K562 (cell line): ENCODE results near the gene SERPINB2. TPM values are rescaled to one million over a fixed set of nuclear protein-coding genes. Genes with fewer than 3 reads are reported as not detected.

Source experiments
- ATAC-seq: fragments of 200-7000 bp; cut with Tn5 transposase; 3 replicates; pipeline ENCODE4 v1.9.1; 2020; ENCODE audit warnings: moderate library complexity
- BruUV-seq: library from RNA; stranded (reverse); fragments of 400-500 nt; replicated peaks from 2 replicates; lab custom pipeline; 2021; lab: Mats Ljungman, UMichigan
- CTCF ChIA-PET: fragments of 300-600 bp; formaldehyde crosslinking; extraction: SDS; loops from one replicate; lab custom pipeline; 2021; ENCODE audit warnings: low intra/inter-chr PET ratio; lab: Yijun Ruan, JAX
- POLR2A ChIA-PET: fragments of 300-600, 350-650 bp; sonication (Branson Sonifier 250); formaldehyde crosslinking; extraction: SDS; loops from one replicate; lab custom pipeline; 2021; ENCODE audit warnings: antibody characterized with exemption, inconsistent platforms; lab: Yijun Ruan, JAX
- DNase-seq, 4 experiments: peaks; one replicate each; pipeline versions ENCODE4 v3.0.0 to v3.0.0-alpha.2; 2011 to 2018; ENCODE audit warnings: low spot score in 3 of 4, mixed read lengths in 3 of 4; ENCODE audit errors: extremely low read depth in 1 of 4
- FAIRE-seq: peaks from 2 replicates; lab custom pipeline; 2011; peaks lifted over from hg19 to GRCh38; lab: Jason Lieb, UNC
- H2AFZ ChIP-seq: 2 replicates; pipeline ENCODE4 v1.6.0; 2011; ENCODE audit warnings: low read depth, low read length, control low read depth, inconsistent platforms
- H3K27ac ChIP-seq: fragments of 200-600 bp; 3 replicates; pipeline ENCODE4 v1.8.0; 2011; ENCODE audit warnings: low read depth, mild to moderate bottlenecking, control low read depth, inconsistent platforms, low read length, moderate library complexity, mixed read lengths; ENCODE audit errors: extremely low read depth
- H3K27me3 ChIP-seq, 2 experiments: fragments of 300-600 bp in 1 of 2; 2 replicates in 1 of 2; 3 replicates in 1 of 2; pipeline versions ENCODE4 v1.6.0 to v1.8.0; 2011; ENCODE audit warnings: inconsistent platforms in 2 of 2, low read length in 2 of 2, mild to moderate bottlenecking in 1 of 2, mixed read lengths in 1 of 2, moderate library complexity in 1 of 2; ENCODE audit not compliant: control insufficient read depth in 2 of 2, insufficient read depth in 2 of 2
- H3K36me3 ChIP-seq: fragments of 300-600 bp; 3 replicates; pipeline ENCODE4 v1.8.0; 2011; ENCODE audit warnings: mild to moderate bottlenecking, low read length, inconsistent platforms; ENCODE audit not compliant: control insufficient read depth, insufficient read depth
- H3K4me1 ChIP-seq, 2 experiments: fragments of 200-600 bp in 1 of 2; replicated peaks in 1 of 2; 2 replicates in 1 of 2; 3 replicates in 1 of 2; pipeline versions ENCODE4 v1.5.1 to v1.8.0; 2011; ENCODE audit warnings: inconsistent platforms in 2 of 2, low read length in 2 of 2, mild to moderate bottlenecking in 1 of 2, mixed read lengths in 1 of 2, moderate library complexity in 1 of 2; ENCODE audit not compliant: control insufficient read depth in 2 of 2, insufficient read depth in 2 of 2
- H3K4me2 ChIP-seq: 2 replicates; pipeline ENCODE4 v1.6.1; 2011; ENCODE audit warnings: low read length, control low read depth, inconsistent platforms, mixed read lengths; ENCODE audit not compliant: insufficient read depth
- H3K4me3 ChIP-seq: fragments of 200-600 bp; sonication (generic), shearing (Covaris generic); 2 replicates; pipeline ENCODE4 v1.5.1; 2016; ENCODE audit warnings: control low read depth, inconsistent platforms
- H3K79me2 ChIP-seq: fragments of 200-600 bp; 3 replicates; pipeline ENCODE4 v1.8.0; 2011; ENCODE audit warnings: low read length, inconsistent platforms; ENCODE audit not compliant: control insufficient read depth, insufficient read depth
- H3K9ac ChIP-seq, 2 experiments: 2 replicates each; pipeline versions ENCODE4 v1.6.0 to v1.6.1; 2011; ENCODE audit warnings: low read depth in 2 of 2, low read length in 2 of 2, control low read depth in 1 of 2, inconsistent platforms in 1 of 2, mild to moderate bottlenecking in 1 of 2, mixed read lengths in 1 of 2; ENCODE audit not compliant: insufficient read depth in 1 of 2
- H3K9me1 ChIP-seq: one replicate; pipeline ENCODE4 v1.6.0; 2011; ENCODE audit warnings: inconsistent platforms, mild to moderate bottlenecking, low read length, moderate library complexity; ENCODE audit not compliant: control insufficient read depth, insufficient read depth
- H3K9me3 ChIP-seq: replicated peaks from 2 replicates; pipeline ENCODE4 v1.5.1; 2011; ENCODE audit warnings: low read depth, low read length, inconsistent platforms; ENCODE audit not compliant: control insufficient read depth, insufficient read depth
- H4K20me1 ChIP-seq: replicated peaks from 2 replicates; pipeline ENCODE4 v1.6.1; 2011; ENCODE audit warnings: low read length, inconsistent platforms, mixed read lengths; ENCODE audit not compliant: control insufficient read depth, insufficient read depth
- CBFB ChIP-seq: sonication (generic); formaldehyde crosslinking; IDR thresholded peaks from 2 replicates; pipeline ENCODE4 v1.4.0; 2020; ENCODE audit warnings: mild to moderate bottlenecking, missing genetic modification reagents
- CC2D1A ChIP-seq: fragments of 450-650 bp; IDR thresholded peaks from 2 replicates; pipeline ENCODE4 v1.6.1; 2017; ENCODE audit warnings: mild to moderate bottlenecking
- IFI16 ChIP-seq: fragments of 250-450 bp; sonication (Bioruptor Pico); IDR thresholded peaks from 2 replicates; pipeline ENCODE4 v2.1.2; 2022; ENCODE audit warnings: mild to moderate bottlenecking, inconsistent platforms
- NEUROD1 ChIP-seq: fragments of 150-350 bp; IDR thresholded peaks from 2 replicates; pipeline ENCODE4 v1.6.1; 2014; ENCODE audit warnings: borderline replicate concordance, low read length, low read depth; ENCODE audit not compliant: partially characterized antibody
- PRPF4 ChIP-seq: fragments of 200-400 bp; formaldehyde crosslinking; IDR thresholded peaks from one replicate; pipeline ENCODE4 v1.6.1; 2017; ENCODE audit warnings: low read length, low read depth, mild to moderate bottlenecking; ENCODE audit not compliant: insufficient read depth, poor library complexity, severe bottlenecking
- SREBF1 ChIP-seq: fragments of 150-350 bp; IDR thresholded peaks from 2 replicates; pipeline ENCODE4 v1.6.1; 2014; ENCODE audit warnings: antibody characterized with exemption, low read depth, low read length, borderline replicate concordance
- THRAP3 ChIP-seq: fragments of 450-650 bp; IDR thresholded peaks from 2 replicates; pipeline ENCODE4 v1.6.1; 2016; ENCODE audit warnings: mild to moderate bottlenecking, inconsistent platforms, borderline replicate concordance
- XRCC3 ChIP-seq: fragments of 450-650 bp; IDR thresholded peaks from 2 replicates; pipeline ENCODE4 v1.6.1; 2017; ENCODE audit warnings: mild to moderate bottlenecking, moderate library complexity
- ZBTB33 ChIP-seq: sonication (generic); formaldehyde crosslinking; IDR thresholded peaks from 2 replicates; pipeline ENCODE4 v1.8.1; 2023; ENCODE audit warnings: mild to moderate bottlenecking, missing genetic modification reagents
- ZNF408 ChIP-seq: fragments of 250-450 bp; sonication (Bioruptor Pico); IDR thresholded peaks from 2 replicates; pipeline ENCODE4 v1.4.0; 2020; ENCODE audit warnings: low read depth, mild to moderate bottlenecking, moderate library complexity
- ZNF77 ChIP-seq: fragments of 250-450 bp; sonication (Bioruptor Pico); IDR thresholded peaks from 2 replicates; pipeline ENCODE4 v1.5.0; 2020
- WGBS: fragments of 100-300 bp; shearing (Covaris generic); methylation state at CpG from one replicate; pipeline ENCODE4 v1.1.6; 2016; ENCODE audit warnings: low coverage, mixed read lengths; ENCODE audit not compliant: insufficient coverage; ENCODE audit errors: missing lambda C conversion rate; 5-methylcytosine and 5-hydroxymethylcytosine counted together
- in situ Hi-C: fragments of 300-500 bp; cut with MboI; formaldehyde crosslinking; loops from 4 replicates; pipeline ENCODE4 v1.15.0; 2018; ENCODE audit warnings: inconsistent platforms, mixed read lengths
- intact Hi-C: fragments of 100-400 bp; cut with micrococcal nuclease; formaldehyde crosslinking; loops from 2 replicates; pipeline ENCODE4 v1.14.2; 2022
- polyA plus RNA-seq, 8 experiments: library from polyadenylated mRNA; depleted of rRNA in 4 of 8; stranded (reverse) in 5 of 8; unstranded in 3 of 8; fragments of >200 nt; fragmentation: Nextera tagmentation in 2 of 8; fragmentation: Illumina TruSeq in 1 of 8; extraction: Ambion mirVana in 2 of 8; extraction: Trizol in 1 of 8; gene quantifications; 2 replicates each; pipeline versions ENCODE4 v1.2.1 to v1.2.3, GENCODE V29; 2011 to 2014; ENCODE audit warnings: inconsistent platforms in 1 of 8, missing spikeins in 1 of 8
- total RNA-seq, 7 experiments: library from RNA; depleted of rRNA in 6 of 7; stranded (reverse); fragments of >200 nt in 6 of 7; fragmentation: Illumina TruSeq in 2 of 7; extraction: Trizol in 2 of 7; gene quantifications; 2 replicates each; pipeline versions ENCODE4 v1.2.1 to v1.2.3, GENCODE V29; 2011 to 2021; ENCODE audit warnings: low replicate concordance in 1 of 7

Gene SERPINB2
- total and polyA plus RNA-seq, 9 of the 15 experiments (the other 6 are each of a cell fraction or from before 2014, with no cell fraction given), result 0.03 to 0.13 (median 0.09) TPM; not detected in 5

GRCh38 chr18:63881851-63882250 is 5.7 kb upstream of the SERPINB2 start (continued):
- no peak for TF ChIP-seq ZNF408 (CRISPR knock-in tag)
- no peak for TF ChIP-seq ZNF77

DNA sequence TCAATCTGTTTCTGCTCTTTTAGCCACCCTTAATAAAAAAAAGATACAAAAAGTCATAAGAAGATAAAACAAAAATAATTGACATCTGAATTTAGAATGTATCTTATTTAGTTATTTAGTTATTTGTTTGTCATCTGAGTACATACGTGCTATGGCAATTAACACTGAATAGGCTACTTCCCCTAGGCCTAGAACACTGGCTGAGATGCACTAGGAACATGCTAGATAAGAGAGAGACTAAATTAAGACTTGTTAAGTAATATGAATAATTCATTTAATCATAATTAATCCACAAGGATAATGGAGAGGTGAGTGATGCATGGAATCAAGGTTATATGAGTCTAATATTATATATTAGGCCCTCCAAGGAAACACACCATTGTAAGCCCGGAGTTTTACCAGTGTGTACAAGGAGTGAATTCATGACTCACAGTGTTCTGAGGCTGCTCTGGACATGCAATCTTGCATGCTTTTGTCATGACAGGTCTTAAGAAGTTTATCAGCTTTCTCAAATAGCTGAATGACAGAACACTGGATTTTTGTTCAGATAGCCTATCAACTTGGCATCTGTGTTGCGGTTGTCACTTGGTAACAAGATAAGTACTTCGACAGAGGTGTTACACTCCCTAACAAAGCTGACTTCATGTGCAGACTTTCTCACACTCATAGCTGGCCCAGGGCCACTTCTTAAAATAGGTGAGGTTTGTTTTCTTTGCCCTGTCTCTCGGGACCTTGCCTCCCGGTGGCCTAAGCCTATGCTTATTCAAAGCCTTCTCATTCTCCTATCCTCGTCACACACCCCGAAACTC is 5.0 kb upstream of the SERPINB2 start:
- H3K36me3 ChIP-seq, result no peaks in the 10 kb centered on the region
- CTCF ChIA-PET, result no interaction called here
- ATAC-seq (no peak), FAIRE-seq (no peak), DNase-seq (no peak)
- no peak overlapping the region for H3K9ac ChIP-seq
- H3K4me1 ChIP-seq, result no peaks in the 10 kb centered on the region
- no peak overlapping the region for H3K27ac ChIP-seq
- H3K79me2 ChIP-seq, result no peaks in the 10 kb centered on the region
- no TSS peak for BruUV-seq
- H3K27me3 ChIP-seq, result no peaks in the 10 kb centered on the region
- H3K9me1 ChIP-seq, result no peaks in the 10 kb centered on the region
- POLR2A ChIA-PET, result no interaction called here
- intact Hi-C loops, result no loop called here
- H3K4me2 ChIP-seq, result no peak overlapping the region
- H3K4me3 ChIP-seq, result no peak overlapping the region
- no peaks in the 10 kb centered on the region for H3K9me3 ChIP-seq
- in situ Hi-C loops, result no loop called here
- WGBS, result 0% methylated on average over 7 of the region's 8 CpGs
- no peaks in the 10 kb centered on the region for H4K20me1 ChIP-seq
- H2AFZ ChIP-seq, result no peak overlapping the region
- TF ChIP-seq PRPF4 (no peak), THRAP3 (no peak), ZBTB33 (CRISPR knock-in tag) (no peak), SREBF1 (no peak), IFI16 (CRISPR knock-in tag) (no peak), CC2D1A (no peak), XRCC3 (no peak), CBFB (CRISPR knock-in tag) (no peak), NEUROD1 (no peak)
